Measurements from ENCODE around the gene SIAH2. TPM values are rescaled to one million over a fixed set of nuclear protein-coding genes. Genes with fewer than 3 reads are reported as not detected.

Gene SIAH2
- total RNA-seq, 1 experiment from 2014 or later, result 30.5 TPM

Other genes with a start within 250 kb of the SIAH2 start
- 375 and 487 TPM in 2 replicates for gene SERP1, start 216.7 kb downstream of the SIAH2 start, total RNA-seq (2014; rRNA removed; shearing (Covaris generic))
- gene EIF2A, start 216.4 kb downstream of the SIAH2 start, total RNA-seq (2014; rRNA removed; shearing (Covaris generic)), result 228 and 245 TPM in 2 replicates
- gene SELENOT, start 159.8 kb downstream of the SIAH2 start, total RNA-seq (2014; rRNA removed; shearing (Covaris generic)), result 201 and 204 TPM in 2 replicates
- gene ERICH6, start 59.2 kb downstream of the SIAH2 start, total RNA-seq (2014; rRNA removed; shearing (Covaris generic)), result not detected in 2 replicates
- not detected in 2 replicates for gene MINDY4B, start 142.3 kb upstream of the SIAH2 start, total RNA-seq (2014; rRNA removed; shearing (Covaris generic))
- gene CLRN1, start 209.6 kb upstream of the SIAH2 start, total RNA-seq (2014; rRNA removed; shearing (Covaris generic)), result not detected in 2 replicates

All from Daoy (cell line).